GM21360 (cell line): ENCODE results near the gene NR1H2.
"Not testable (repeated sequence)": the region's sequence is repeated elsewhere in the genome, so short reads cannot be mapped to it uniquely, and the experiment has no call there.

Source experiments
- ATAC-seq: cut with Tn5 transposase; IDR thresholded peaks from one replicate; pipeline ENCODE4 v1.9.1; 2021; ENCODE audit warnings: mild to moderate bottlenecking, moderate library complexity; ENCODE audit not compliant: unreplicated experiment

NR1H2 gene

DNA sequence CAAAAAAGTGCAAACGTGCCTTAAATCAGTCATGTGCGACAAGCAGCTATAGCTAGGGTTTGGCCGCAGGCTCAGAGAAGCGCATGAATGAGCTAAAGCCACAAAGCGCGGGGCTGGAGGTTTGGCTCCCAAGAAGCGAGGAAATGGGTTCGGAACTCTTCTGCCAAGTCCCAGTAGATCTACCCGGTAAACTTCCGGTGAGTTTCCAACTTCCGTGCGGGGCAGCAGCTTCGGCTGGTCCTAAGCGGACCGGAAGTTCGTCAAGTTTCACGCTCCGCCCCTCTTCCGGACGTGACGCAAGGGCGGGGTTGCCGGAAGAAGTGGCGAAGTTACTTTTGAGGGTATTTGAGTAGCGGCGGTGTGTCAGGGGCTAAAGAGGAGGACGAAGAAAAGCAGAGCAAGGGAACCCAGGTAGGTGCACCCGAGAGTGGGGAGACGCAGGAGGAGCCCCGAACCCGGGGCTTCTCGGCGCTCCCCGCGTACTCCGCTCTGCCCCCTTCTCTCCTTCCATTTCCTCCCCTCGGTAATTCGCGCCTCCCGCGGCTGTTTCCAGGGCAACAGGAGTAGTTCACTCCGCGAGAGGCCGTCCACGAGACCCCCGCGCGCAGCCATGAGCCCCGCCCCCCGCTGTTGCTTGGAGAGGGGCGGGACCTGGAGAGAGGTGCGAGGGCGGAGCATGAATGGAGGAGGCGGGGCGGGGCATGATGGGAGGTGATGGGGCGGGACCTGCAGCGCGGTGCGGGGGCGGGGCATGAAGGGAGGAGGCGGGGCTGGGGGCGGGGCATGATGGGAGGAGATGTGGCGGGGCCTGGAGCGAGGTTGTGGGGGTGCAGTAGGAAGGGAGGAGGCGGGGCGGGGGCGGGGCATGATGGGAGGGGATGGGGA, at the start of gene NR1H2:
TSS of gene NR1H2 (plus strand) at position 292 of the 885 bp plus-strand sequence. CDS start 1,149 bp downstream, outside the sequence.
- ATAC-seq, result peak; percentile 67

DNA sequence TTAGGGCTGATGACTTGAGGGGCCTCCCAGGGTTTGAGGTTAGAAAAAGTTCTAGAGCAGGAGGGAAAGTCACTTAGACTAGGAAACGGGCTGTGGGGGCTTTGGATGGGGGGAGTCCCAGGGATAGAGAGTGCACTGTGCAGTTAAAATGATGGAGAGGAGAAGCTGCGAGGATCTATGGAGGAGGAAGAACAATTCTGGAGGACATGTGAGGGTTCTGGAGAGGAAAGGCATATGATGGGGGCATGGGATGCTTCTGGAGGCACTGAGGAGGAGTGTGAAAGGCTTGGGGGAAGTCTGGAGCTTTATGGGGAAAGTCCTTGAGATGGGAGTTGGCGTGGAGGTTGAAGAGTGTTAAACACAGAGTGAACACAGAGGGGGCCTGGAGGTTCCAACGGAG, 49.2 kb upstream of the NR1H2 start:
- ATAC-seq, result no peak

DNA sequence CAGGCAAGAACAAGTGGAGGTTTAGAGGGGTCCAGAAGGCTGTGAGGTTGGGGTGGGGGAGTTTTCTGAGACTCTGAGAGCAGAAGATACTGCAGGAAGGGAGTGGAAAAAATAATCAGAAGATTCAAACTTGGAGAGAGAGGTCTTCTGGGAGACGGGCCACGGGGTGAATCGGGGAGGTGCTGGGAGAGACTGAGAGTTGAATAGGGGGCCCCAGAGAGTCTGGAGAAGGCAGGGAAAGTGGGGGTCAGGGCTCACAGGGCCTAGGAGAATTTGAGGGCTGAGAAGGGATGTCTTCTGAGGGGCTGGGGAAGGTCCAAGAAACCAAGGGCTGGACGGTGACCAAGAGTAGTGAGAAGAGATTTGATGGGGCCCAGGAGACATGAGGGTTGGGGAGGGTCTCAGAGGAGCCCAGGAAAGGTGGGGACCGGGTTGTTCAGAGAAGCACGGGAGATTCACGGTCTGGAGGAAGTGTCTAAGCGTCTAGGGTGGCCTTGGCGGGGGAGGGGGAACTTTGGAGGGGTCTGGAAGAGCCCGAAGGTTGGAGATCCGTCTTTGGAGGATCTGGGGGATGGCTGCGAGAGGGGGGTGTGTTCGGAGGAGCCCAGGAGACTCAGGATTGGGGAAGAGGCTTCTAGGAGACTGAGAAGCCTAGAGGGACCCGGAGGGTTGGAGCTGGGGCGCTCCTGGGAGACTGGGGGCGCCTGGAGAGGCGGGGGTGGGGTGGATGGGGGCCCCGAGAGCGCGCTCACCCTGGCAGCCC, 48.6 kb upstream of the NR1H2 start:
- no peak for ATAC-seq

DNA sequence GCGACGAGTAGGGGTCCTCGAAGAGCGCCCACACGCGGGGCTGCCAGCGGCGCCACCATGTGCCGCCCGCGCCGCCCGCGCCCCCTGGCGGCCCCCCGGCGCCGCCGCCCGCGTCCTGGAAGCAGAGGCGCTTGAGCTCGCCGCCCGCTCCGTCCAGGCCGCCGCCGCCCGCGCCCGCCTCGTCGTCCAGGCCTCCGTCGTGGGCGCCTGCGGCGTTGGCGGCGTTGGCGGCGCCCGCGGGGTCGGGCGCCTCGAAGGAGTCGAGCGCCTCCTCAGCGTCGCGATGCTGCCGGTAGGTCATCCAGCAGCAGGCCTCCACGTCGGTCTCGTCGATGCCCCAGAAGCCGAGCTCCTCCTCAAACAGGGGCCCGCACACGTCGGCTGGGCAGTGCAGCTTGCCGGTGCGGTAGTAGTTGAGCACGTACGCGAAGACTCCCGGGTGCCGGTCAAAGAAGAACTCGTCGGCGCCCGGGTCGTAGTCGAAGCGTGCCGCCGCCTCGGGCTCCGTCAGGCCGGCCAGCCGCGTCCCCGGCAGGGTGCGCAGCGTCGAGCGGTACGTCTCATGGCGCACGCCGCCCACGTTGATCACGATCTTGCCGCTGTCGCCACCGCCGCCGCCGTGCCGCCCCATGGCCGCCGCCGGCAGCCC, 47.9 kb upstream of the NR1H2 start:
- no peak for ATAC-seq

DNA sequence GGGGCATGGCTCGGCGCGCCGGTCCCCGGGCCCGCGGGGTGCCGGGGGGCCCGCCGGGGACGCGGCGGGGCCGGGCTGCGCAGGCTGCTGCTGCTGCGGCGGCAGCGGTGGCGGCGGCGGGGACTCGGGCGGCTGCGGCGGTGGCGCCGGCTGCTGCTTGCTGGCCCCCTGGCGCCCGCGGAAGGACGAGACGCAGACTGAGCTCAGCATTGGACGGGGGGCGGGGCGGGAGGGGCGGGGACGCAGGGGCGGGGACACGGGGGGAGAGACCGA, 47.4 kb upstream of the NR1H2 start:
- peak; percentile 22 for ATAC-seq

DNA sequence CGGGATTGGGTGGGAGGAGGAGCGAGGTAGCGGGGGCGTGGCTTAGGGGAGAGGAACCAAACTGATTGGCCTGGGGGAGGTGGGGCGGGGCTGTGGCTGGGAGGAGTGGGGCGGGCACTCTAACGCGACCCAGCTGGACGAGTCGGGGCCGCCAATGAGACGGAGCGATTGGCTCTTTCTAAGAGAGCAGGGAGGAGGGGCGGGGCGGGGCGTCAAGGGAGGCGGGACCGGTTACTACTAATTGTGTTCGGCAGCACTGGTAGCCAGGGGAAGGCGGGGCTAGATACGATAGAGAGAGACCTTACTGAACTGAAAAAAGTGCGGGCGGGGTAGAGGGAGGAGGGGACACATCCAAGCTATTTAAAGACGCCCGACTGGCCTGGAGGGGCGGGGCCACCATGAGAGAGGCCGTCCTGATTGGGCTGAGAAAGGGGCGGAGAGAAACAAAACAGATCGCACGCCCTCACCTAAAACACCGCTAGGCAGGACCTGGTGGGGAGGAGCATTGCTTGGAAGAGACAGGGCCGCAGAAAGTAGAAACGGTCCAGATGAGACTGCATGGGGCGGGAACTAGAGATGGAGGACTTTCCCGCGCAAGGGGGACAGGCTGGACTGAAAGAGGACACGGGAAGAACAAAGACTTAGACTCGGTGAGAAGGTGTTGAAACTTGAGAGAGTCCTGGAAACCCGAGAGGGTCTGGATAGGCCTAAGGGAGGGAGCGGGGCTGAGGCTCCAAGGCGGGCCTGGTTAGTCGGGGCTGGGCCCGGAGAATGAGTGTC, 46.9 kb upstream of the NR1H2 start, which contains the start of gene KCNC3:
TSS of gene KCNC3 (minus strand) at position 232 of the 780 bp plus-strand sequence. CDS start 295 bp downstream, outside the sequence.
- peak; percentile 54 for ATAC-seq

DNA sequence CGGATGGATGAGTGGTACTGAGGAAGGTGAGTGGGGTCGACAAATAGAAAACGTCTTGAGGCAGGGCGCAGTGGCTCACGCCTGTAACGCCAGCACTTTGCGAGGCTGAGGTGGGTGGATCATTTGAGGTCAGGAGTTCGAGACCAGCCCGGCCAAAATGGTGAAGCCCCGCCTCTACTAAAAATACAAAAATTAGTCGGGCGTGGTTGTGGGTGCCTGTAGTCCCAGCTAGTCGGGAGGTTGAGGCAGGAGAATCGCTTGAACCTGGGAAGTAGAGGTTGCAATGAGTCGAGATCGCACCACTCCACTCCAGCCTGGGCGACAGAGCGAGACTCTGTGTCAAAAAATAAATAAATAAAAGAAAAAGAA, 46.3 kb upstream of the NR1H2 start:
- ATAC-seq, result not testable (repeated sequence)

DNA sequence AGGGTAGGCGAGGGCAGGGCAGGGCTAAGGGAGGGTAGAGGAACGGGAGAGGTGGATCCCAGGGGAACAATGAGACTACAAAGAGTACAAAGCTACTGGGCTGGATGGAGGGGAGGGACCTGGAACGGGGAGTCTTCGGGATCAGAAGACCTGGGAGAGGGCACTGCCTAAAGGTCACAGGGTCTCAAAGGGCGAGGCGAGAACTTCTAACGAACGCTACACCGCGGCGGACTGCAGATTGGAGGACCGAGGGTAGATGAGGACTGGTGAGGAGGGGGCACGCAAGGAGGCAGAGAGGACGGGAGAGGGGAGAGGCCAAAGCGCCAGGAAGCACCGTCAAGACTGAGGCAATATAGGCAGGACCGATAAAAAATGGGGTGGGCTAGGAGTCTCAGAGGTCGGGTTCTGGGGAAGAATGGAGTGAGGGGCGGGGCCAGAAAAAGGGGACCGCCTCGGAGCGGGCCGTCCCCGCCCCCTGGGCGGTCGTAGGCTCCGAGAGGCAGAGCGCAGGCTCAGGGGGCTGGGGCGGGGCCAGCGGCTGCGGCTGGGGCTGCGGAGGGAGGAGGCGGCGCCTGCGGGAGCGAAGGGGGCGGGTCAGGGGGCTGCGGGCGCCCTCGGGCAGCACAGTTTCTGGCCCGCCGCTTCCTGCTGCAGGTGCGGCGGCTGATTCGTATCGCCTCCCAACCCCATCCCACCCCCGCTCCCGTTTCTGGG, 45.7 kb upstream of the NR1H2 start:
- peak; percentile 26 for ATAC-seq

DNA sequence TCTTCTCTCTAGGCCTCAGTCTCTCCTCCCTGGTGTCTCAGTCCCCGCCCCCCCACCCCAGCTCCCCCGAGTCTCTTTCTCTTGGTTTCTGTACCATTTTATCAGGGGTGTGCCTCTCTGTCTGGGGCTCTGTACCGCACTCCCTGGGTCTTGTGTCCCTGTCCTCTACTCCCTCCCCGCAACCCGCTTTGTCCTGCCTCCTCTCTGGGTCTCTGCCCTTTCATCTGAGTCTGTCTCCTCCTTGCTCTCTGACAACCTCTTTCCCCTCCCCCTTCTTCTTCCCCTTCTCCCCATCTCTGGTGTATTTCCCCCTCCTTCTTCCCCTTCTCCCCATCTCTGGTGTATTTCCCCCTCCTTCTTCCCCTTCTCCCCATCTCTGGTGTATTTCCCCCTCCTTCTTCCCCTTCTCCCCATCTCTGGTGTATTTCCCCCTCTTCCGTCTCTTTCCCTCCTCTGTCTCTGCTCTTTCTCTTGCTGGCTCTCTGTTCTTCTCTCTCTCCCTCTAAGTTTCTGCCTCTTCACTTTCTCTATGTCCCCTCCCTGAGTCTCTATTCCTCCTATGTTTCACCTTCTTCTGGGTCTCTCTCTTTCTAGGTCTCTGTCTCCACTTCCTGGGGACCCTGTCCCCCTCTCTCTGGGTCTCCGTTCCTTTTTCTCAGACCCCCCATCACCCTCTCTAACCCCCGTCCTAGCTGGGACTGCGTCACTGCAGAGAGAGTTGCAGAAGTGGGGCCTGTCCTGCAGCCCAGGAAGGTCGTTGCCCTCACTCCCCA, 44.9 kb upstream of the NR1H2 start:
- no peak for ATAC-seq

DNA sequence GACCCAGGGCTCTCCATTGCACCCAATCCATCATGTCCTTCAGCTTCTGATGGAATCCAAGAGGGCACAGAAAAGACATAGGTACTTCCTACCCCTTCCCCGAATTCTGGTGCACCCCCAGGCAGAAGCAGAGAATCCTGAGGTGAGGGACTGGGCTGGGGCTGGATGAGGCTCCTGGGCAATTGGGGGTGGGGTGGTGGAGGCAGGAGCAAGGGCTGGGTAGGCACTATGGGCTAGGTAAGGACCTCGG, 44.3 kb upstream of the NR1H2 start:
- no peak for ATAC-seq

DNA sequence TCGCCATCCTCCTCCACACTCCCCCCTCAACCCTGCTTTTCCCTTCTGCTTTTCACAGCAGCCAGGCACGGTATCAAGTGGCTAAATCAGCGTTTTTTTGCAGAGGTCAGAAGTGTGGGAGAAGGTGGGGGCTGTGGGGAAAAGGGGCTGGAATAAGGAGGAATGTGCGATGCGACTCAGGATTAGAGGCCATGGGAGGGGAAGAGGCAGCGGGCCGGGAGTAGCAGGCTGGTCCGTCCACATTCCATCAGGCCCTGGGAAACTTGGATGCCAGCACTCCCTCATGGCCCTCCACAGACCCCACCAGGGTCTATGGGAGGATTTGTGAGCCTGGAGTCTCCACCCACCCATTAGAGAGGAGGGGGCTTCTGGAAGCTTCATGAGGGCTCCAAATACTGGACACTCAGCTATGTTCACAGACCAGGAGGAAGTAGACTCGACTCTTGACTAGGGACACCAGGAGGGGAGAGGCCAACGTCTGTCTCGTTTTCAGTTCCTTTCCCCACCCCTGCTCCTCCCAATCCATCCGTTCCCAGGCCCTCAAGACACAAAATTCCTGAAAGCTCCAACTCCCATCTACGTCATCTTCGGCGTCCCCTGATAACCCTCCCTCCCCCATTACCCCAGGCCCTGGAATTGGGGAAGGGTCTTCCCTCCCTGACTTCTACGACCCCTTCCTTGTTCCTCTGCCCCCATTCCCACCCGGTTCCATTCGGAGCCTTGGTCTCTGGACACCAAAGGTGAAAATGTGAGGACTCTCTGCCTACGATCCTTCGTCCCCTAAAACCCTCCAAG, 43.8 kb upstream of the NR1H2 start:
- ATAC-seq, result no peak

DNA sequence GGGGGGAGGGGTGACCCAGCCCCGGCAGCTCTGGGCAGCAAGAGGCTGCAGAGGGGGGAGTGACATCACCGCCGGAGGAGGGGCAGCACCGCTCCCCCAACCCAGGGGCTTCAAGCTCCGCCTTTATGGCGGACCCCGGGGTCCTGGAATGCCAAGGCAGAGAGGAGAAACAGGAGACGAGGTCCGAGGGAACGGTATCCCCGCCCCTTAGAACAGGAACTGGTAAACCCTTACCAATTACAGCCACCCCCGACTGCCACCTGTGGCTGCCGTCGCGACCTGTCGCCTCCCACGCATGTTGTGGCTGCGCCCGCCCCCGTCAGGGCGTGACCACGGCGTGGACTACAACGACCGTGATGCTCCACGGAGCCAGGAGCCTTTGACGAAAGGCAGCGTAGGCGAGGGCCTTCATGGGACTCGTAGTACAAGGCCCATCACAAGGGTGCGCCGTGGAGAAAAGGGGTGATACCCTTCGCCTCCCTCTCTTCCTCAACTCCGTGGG, 43.0 kb upstream of the NR1H2 start:
- ATAC-seq, result no peak

DNA sequence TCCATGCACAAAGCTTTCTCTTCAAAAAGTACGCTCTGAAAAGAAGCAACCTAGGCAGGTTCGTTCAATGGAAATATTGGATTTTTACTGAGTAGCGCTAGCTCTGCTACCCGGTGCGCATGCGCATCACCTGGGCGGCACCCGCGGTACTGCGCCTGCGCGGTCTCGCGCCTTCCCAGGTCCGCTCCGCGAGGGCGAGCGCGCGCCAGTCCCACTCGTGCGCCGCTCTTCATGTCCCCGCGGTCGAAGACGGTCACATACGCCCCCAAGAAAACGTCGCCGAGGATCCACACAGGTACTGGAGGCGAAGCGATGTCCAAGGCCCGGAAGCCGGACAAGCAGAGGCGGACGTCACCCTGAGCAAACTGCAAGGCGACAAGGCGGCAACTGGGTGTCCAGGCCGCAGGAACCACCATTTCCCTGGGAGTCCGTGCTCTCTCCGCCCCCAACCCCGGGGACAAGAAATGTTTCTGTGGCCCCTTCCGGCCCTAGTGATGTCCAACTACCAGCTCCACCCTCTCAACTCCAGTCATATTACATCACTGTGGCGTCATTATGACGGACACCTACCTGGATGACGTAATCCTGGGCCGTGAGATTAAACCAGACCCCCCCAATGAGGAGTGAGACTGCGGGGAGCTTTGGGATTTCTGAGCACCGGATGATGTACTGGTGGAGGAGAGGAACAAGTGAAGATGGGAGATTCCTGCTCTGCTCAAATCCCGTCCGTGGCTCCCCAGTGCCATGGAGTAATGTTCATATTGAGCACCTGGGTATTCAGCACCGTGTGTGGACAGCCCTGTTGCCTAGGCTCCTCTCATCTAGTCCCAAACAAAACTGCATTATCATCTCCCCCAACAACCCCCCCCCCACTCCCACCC, 42.3 kb upstream of the NR1H2 start:
- no peak for ATAC-seq

DNA sequence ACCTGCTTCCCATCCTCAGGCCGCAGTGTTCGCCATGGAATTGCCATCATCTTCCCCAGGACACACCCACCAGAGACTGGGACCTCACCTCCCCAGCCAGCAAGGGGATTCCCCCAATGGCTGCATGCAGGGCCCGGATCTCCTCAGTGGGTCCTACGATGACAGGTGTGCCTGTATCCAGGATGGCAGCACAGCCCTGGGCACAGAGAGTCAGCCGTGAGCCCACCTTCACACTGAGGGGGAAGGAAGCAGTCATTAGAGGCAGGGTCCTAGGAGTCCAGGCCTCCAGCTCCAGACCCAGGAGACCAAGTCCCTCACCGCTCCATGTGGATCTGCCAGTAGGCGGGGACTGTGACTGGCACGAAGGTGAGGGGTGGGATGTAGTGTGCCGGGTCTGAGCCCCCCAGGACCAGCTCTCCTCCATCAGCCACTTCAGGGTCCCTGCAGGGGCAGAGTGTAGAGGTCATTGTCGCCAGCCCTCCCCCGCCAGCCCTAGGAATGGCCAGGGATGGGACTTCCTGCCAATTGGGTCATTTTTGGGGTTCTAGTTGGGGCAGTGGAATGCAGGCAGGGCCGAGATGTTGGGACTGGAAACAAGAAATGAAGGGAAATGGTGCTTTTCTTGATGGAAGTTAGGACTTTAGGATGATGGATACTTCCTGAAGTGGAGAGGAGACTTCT, 41.4 kb upstream of the NR1H2 start:
- no peak for ATAC-seq

DNA sequence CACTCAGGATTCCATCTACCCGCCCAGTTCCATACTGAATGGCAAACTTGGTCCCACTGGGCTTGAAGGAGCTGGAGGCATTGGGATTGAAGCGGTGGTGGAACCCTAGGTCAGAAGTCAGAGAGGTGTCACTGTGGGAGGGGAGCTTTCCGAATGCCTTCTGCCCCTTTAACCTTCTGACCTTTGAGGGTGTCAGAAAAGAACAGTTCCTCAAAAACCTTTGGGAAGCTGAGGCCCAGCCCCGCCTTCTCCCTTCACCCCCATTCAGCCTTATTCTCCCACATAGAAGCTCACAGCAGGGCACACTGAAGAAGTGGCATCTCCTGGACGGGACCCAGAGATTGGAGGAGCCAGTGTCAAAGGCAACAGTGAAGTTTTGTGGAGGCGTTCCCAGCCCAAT, 39.2 kb upstream of the NR1H2 start:
- not testable (repeated sequence) for ATAC-seq

DNA sequence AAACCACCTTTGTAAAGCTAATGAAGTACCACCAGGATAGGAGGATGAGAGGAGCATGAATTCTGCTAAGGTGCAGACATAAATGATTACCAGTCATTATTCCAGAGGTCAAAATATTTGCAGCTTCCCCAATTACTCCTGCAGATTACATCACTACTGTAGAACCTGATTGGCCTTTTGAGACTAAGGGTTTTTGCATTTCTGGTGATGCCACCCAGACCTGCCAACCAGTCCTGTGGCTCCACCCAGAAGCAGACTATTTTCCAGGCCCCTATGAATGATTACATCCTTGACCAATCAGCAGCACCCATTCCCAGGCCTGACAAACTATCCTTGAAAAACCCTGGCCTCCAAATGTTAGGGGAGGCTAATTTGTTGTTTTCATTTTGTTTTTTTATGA, 35.9 kb upstream of the NR1H2 start:
- ATAC-seq, result no peak

DNA sequence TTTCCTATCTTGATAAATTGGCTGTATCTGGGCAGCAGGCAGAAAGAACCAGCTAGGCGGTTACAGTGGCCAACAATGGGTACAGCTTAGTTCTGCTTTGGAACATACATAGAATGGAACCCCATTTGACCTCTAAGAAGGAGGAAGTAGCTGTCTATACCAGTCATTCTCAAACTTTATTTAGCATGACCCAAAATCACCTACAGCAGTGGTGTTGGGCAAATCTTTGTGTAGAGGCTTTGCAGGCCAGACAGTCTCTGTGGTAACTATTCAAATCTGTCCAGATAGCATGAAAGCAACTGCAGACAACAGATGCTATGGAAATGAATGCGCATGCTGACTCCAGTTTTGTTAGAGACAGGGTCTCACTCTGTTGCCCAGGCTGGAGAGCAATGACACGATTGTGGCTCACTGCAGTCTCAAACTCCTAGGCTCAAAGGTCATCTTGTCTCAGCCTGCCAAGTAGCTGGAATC, 35.1 kb upstream of the NR1H2 start:
- ATAC-seq, result no peak
